Mammary epithelial cell (primary cell): ENCODE data around the gene COMMD3.

Source experiments
- CTCF ChIP-seq, 2 donors: IDR thresholded peaks in 1 of 2; conservative IDR thresholded peaks in 1 of 2; 2 replicates each; pipeline ENCODE4 v1.5.1; 2011 to 2012; ENCODE audit warnings: inconsistent platforms in 2 of 2, low read length in 2 of 2, mild to moderate bottlenecking in 2 of 2, control low read depth in 1 of 2, low read depth in 1 of 2; ENCODE audit not compliant: insufficient read depth in 1 of 2; ENCODE audit errors: extremely low read depth in 1 of 2
- EZH2 ChIP-seq: IDR thresholded peaks from 2 replicates; pipeline ENCODE4 v1.6.1; 2012; ENCODE audit warnings: low read length, inconsistent platforms, borderline replicate concordance

DNA sequence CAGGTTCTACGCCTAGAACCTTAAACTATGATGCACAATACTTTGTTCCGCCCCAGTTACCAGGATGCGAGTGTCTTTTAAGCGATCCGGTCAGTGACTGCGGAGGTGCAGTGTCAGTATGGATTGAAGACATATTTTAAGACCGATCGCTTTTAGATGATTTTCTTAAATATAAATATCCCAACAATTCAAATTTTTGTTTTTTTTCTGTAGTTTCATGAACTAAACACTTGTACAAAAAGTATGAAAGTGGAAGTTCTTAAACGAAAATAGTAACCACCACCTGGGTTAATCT, 835 bp downstream of the COMMD3 start:
- TF ChIP-seq CTCF (conservative IDR thresholded peaks at IDR 0.05 in 1 of 2, IDR thresholded peaks at IDR 0.05 in 1 of 2; ENCODE audit: extremely low read depth in 1 of 2, insufficient read depth in 1 of 2, low read depth in 1 of 2, low read length in 2 of 2) (no peak), EZH2 (no peak)
